ENCODE data around the gene STX18. TPM values are rescaled to one million over a fixed set of nuclear protein-coding genes. Genes with fewer than 3 reads are reported as not detected.

STX18 gene
- total RNA-seq, 2 experiments from 2014 or later: 19.5 to 20.0 TPM

- Mint-ChIP-seq H3K9me3 (no peaks in the 10 kb centered on the region), H3K4me3 (no peak overlapping the region), H3K4me1 (ENCODE audit: low read depth) (peaks cover 12% of the 10 kb centered on the region), H3K36me3 (ENCODE audit: low read depth) (no peaks in the 10 kb centered on the region), H3K27ac (no peak overlapping the region), H3K27me3 (peaks cover 10% of the 10 kb centered on the region)
- CTCF ChIA-PET: no interaction called here
- ATAC-seq (no peak), DNase-seq (no peak)
- TF ChIP-seq CTCF (IDR thresholded peaks at IDR 0.05): no peak
- intact Hi-C loops (cut with micrococcal nuclease): no loop called here
- POLR2A ChIA-PET: no interaction called here
Observed at GRCh38 chr4:4388836-4389575, 152.8 kb downstream of the STX18 start.

- H3K4me3 Mint-ChIP-seq: peak overlapping the region; percentile 60
- ChIA-PET CTCF (no interaction called here), POLR2A (no interaction called here)
- DNase-seq (no peak), ATAC-seq (no peak)
- H3K27ac Mint-ChIP-seq: no peak overlapping the region
- H3K9me3 Mint-ChIP-seq: no peaks in the 10 kb centered on the region
- H3K4me1 Mint-ChIP-seq (ENCODE audit: low read depth): peaks cover 12% of the 10 kb centered on the region
- peaks cover 11% of the 10 kb centered on the region for H3K27me3 Mint-ChIP-seq
- TF ChIP-seq CTCF (IDR thresholded peaks at IDR 0.05): no peak
- intact Hi-C loops (cut with micrococcal nuclease): no loop called here
- no peaks in the 10 kb centered on the region for H3K36me3 Mint-ChIP-seq (ENCODE audit: low read depth)
Observed at GRCh38 chr4:4388311-4388790, 153.5 kb downstream of the STX18 start.

GRCh38 chr4:4387531-4388310 is 154.1 kb downstream of the STX18 start:
- intact Hi-C loops (cut with micrococcal nuclease): no loop called here
- ChIA-PET CTCF (no interaction called here), POLR2A (no interaction called here)
- no peaks in the 10 kb centered on the region for H3K9me3 Mint-ChIP-seq
- H3K27ac Mint-ChIP-seq: no peak overlapping the region
- H3K27me3 Mint-ChIP-seq: peaks cover 11% of the 10 kb centered on the region
- peak overlapping the region; percentile 60 for H3K4me3 Mint-ChIP-seq
- ATAC-seq (no peak), DNase-seq (peak; percentile 45)
- H3K4me1 Mint-ChIP-seq (ENCODE audit: low read depth): peaks cover 12% of the 10 kb centered on the region
- no peaks in the 10 kb centered on the region for H3K36me3 Mint-ChIP-seq (ENCODE audit: low read depth)
- no peak for TF ChIP-seq CTCF (IDR thresholded peaks at IDR 0.05)

GRCh38 chr4:4386736-4387392 is 155.0 kb downstream of the STX18 start, which contains the start of gene NSG1:
Gene NSG1, plus strand, starts transcription at chr4:4387102. Its CDS starts 528 bp downstream, at chr4:4387630.
- no peak for TF ChIP-seq CTCF (IDR thresholded peaks at IDR 0.05)
- POLR2A ChIA-PET: no interaction called here
- DNase-seq: peak; percentile 58
- CTCF ChIA-PET: no interaction called here
- ATAC-seq: peak; percentile 55
- intact Hi-C loops (cut with micrococcal nuclease): loop anchor here (1.0 kb wide), 1 partner anchor 43 kb away; no protein-coding TSS in a partner anchor
- no peaks in the 10 kb centered on the region for H3K9me3 Mint-ChIP-seq
- H3K27ac Mint-ChIP-seq: no peak within 1 kb of the TSS
- H3K36me3 Mint-ChIP-seq (ENCODE audit: low read depth): no peaks in the 10 kb centered on the region
- H3K27me3 Mint-ChIP-seq: peaks cover 11% of the 10 kb centered on the region
- H3K4me3 Mint-ChIP-seq: peak within 1 kb of the TSS; percentile 76
- H3K4me1 Mint-ChIP-seq (ENCODE audit: low read depth): peaks cover 12% of the 10 kb centered on the region

Measured in activated CD8-positive, alpha-beta T cell treated with anti-CD3 and anti-CD28 coated beads for 36 hours (primary cell).